GM23338 (cell line): ENCODE data around the gene CSRNP3. TPM values are rescaled to one million over a fixed set of nuclear protein-coding genes. Genes with fewer than 3 reads are reported as not detected.

Experiments used
- ATAC-seq: fragments of 200-7000 bp; cut with Tn5 transposase; 3 replicates; pipeline ENCODE4 v1.9.1; 2020
- DNase-seq: peaks from one replicate; pipeline ENCODE4 v3.0.0-alpha.2; 2015; ENCODE audit warnings: low spot score
- H2AFZ ChIP-seq: fragments of 200-600 bp; sonication (generic); 2 replicates; pipeline ENCODE4 v1.8.0; 2016; ENCODE audit warnings: antibody characterized with exemption, mild to moderate bottlenecking, moderate library complexity
- H3F3A ChIP-seq: fragments of 200-600 bp; sonication (generic); replicated peaks from 2 replicates; pipeline ENCODE4 v1.8.0; 2017; ENCODE audit warnings: antibody characterized with exemption, mixed run types, low read depth
- H3K27ac ChIP-seq: fragments of 200-600 bp; sonication (generic); 2 replicates; pipeline ENCODE4 v1.6.1; 2016; ENCODE audit warnings: low read depth
- H3K27me3 ChIP-seq: fragments of 200-600 bp; sonication (generic); 2 replicates; pipeline ENCODE4 v1.8.0; 2016; ENCODE audit warnings: mild to moderate bottlenecking, mixed run types, moderate library complexity; ENCODE audit not compliant: insufficient read depth
- H3K36me3 ChIP-seq: fragments of 200-600 bp; sonication (generic); 2 replicates; pipeline ENCODE4 v1.8.0; 2016; ENCODE audit warnings: mild to moderate bottlenecking; ENCODE audit not compliant: insufficient read depth
- H3K4me1 ChIP-seq: fragments of 200-600 bp; sonication (generic); 2 replicates; pipeline ENCODE4 v1.8.0; 2016; ENCODE audit warnings: mild to moderate bottlenecking, moderate library complexity; ENCODE audit not compliant: insufficient read depth
- H3K4me2 ChIP-seq: fragments of 200-600 bp; sonication (generic); 2 replicates; pipeline ENCODE4 v1.7.1; 2017; ENCODE audit warnings: mixed run types
- H3K4me3 ChIP-seq: fragments of 200-600 bp; sonication (generic); 2 replicates; pipeline ENCODE4 v1.6.1; 2016; ENCODE audit warnings: mixed run types
- H3K79me2 ChIP-seq: fragments of 200-600 bp; sonication (generic); replicated peaks from 2 replicates; pipeline ENCODE4 v1.8.0; 2017; ENCODE audit warnings: mild to moderate bottlenecking; ENCODE audit not compliant: insufficient read depth
- H3K9me2 ChIP-seq: fragments of 200-600 bp; sonication (generic); 2 replicates; pipeline ENCODE4 v1.8.0; 2017; ENCODE audit not compliant: insufficient read depth
- H4K20me1 ChIP-seq: fragments of 200-600 bp; sonication (generic); replicated peaks from 2 replicates; pipeline ENCODE4 v1.8.0; 2017; ENCODE audit warnings: mild to moderate bottlenecking; ENCODE audit not compliant: insufficient read depth
- H3K27ac Mint-ChIP-seq: 2 replicates; pipeline ENCODE4 v1.8.0; 2020; ENCODE audit warnings: inconsistent platforms, mild to moderate bottlenecking, moderate library complexity, mixed read lengths
- H3K27me3 Mint-ChIP-seq: 3 replicates; pipeline ENCODE4 v1.8.0; 2022; ENCODE audit warnings: low read depth, mild to moderate bottlenecking, moderate library complexity, mixed read lengths, inconsistent platforms; ENCODE audit not compliant: insufficient read depth, poor library complexity
- H3K36me3 Mint-ChIP-seq: 3 replicates; pipeline ENCODE4 v1.8.0; 2021; ENCODE audit warnings: low read depth, mild to moderate bottlenecking, inconsistent platforms, moderate library complexity, mixed read lengths
- H3K4me1 Mint-ChIP-seq: 3 replicates; pipeline ENCODE4 v1.8.0; 2020; ENCODE audit warnings: mild to moderate bottlenecking, inconsistent platforms, mixed read lengths
- H3K4me3 Mint-ChIP-seq: 3 replicates; pipeline ENCODE4 v1.8.0; 2021; ENCODE audit warnings: moderate library complexity, mild to moderate bottlenecking, inconsistent platforms, mixed read lengths
- H3K9me3 Mint-ChIP-seq: 3 replicates; pipeline ENCODE4 v1.8.0; 2020; ENCODE audit warnings: moderate library complexity, mild to moderate bottlenecking, inconsistent platforms, mixed read lengths
- EZH2 ChIP-seq: fragments of 200-600 bp; sonication (generic); IDR thresholded peaks from one replicate; pipeline ENCODE4 v1.8.0; 2017; ENCODE audit warnings: antibody characterized with exemption, mild to moderate bottlenecking, low read depth; ENCODE audit not compliant: unreplicated experiment
- EZH2phosphoT487 ChIP-seq: fragments of 200-600 bp; sonication (generic); IDR thresholded peaks from one replicate; pipeline ENCODE4 v1.8.1; 2018; ENCODE audit warnings: antibody characterized with exemption; ENCODE audit not compliant: unreplicated experiment
- POLR2AphosphoS5 ChIP-seq: IDR thresholded peaks from 2 replicates; pipeline ENCODE4 v1.6.1; 2016; ENCODE audit warnings: antibody characterized with exemption, low read depth
- ZNF114 ChIP-seq: fragments of 250-450 bp; sonication (Bioruptor Pico); IDR thresholded peaks from 2 replicates; pipeline ENCODE4 v1.5.0; 2020; ENCODE audit warnings: mild to moderate bottlenecking, moderate library complexity
- polyA plus RNA-seq: library from polyadenylated mRNA; unstranded; fragments of >200 nt; fragmentation: Nextera tagmentation; extraction: Ambion mirVana; gene quantifications from 2 replicates; pipeline ENCODE4 v1.2.1, GENCODE V29; 2016
- total RNA-seq: library from RNA; depleted of rRNA; stranded (reverse); fragments of >200 nt; shearing (Covaris generic); gene quantifications from 2 replicates; pipeline ENCODE4 v1.2.3, GENCODE V29; 2014
- TF ChIP-seq, protein P1 (sequence below): fragments of 250-450 bp; sonication (Bioruptor Pico); IDR thresholded peaks from 2 replicates; pipeline ENCODE4 v1.5.0; 2020; ENCODE audit warnings: mild to moderate bottlenecking, moderate library complexity
- TF ChIP-seq, protein P2 (sequence below): IDR thresholded peaks from 2 replicates; pipeline ENCODE4 v1.6.1; 2016; ENCODE audit warnings: antibody characterized with exemption
- TF ChIP-seq, protein P3 (sequence below), 2 experiments: fragments of 200-600 bp in 1 of 2; sonication (generic) in 1 of 2; conservative IDR thresholded peaks; 2 replicates each; pipeline versions ENCODE4 v1.5.1 to v1.6.1; 2016 to 2017; ENCODE audit warnings: antibody characterized with exemption in 2 of 2, low read depth in 2 of 2, mild to moderate bottlenecking in 2 of 2, moderate library complexity in 1 of 2
- TF ChIP-seq, protein P4 (sequence below): IDR thresholded peaks from one replicate; pipeline ENCODE4 v1.6.1; 2018; ENCODE audit warnings: antibody characterized with exemption; ENCODE audit not compliant: unreplicated experiment

The CSRNP3 gene
- total and polyA plus RNA-seq, 2 experiments from 2014 or later: 3.8 to 6.8 TPM

DNA sequence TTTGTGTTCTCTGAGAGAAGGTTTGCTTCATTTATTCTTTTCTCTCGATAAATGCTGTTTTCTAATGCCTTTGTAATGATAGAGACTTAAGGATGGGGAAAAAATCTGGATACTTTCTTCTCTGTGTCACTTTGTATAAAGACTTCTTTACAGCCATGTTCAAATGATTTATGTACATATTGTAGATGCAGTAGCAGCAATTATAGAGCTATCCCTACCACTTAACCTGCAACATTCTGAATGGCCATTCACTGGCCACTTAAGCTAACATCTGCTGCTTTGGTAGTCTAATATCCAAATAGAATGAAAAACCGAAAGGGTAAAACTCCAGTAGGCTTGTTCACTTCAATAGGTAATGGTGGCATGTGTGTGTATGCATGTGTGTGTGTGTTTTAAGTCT, 97.8 kb downstream of the CSRNP3 start (continued):
- TF ChIP-seq, protein P1, sequence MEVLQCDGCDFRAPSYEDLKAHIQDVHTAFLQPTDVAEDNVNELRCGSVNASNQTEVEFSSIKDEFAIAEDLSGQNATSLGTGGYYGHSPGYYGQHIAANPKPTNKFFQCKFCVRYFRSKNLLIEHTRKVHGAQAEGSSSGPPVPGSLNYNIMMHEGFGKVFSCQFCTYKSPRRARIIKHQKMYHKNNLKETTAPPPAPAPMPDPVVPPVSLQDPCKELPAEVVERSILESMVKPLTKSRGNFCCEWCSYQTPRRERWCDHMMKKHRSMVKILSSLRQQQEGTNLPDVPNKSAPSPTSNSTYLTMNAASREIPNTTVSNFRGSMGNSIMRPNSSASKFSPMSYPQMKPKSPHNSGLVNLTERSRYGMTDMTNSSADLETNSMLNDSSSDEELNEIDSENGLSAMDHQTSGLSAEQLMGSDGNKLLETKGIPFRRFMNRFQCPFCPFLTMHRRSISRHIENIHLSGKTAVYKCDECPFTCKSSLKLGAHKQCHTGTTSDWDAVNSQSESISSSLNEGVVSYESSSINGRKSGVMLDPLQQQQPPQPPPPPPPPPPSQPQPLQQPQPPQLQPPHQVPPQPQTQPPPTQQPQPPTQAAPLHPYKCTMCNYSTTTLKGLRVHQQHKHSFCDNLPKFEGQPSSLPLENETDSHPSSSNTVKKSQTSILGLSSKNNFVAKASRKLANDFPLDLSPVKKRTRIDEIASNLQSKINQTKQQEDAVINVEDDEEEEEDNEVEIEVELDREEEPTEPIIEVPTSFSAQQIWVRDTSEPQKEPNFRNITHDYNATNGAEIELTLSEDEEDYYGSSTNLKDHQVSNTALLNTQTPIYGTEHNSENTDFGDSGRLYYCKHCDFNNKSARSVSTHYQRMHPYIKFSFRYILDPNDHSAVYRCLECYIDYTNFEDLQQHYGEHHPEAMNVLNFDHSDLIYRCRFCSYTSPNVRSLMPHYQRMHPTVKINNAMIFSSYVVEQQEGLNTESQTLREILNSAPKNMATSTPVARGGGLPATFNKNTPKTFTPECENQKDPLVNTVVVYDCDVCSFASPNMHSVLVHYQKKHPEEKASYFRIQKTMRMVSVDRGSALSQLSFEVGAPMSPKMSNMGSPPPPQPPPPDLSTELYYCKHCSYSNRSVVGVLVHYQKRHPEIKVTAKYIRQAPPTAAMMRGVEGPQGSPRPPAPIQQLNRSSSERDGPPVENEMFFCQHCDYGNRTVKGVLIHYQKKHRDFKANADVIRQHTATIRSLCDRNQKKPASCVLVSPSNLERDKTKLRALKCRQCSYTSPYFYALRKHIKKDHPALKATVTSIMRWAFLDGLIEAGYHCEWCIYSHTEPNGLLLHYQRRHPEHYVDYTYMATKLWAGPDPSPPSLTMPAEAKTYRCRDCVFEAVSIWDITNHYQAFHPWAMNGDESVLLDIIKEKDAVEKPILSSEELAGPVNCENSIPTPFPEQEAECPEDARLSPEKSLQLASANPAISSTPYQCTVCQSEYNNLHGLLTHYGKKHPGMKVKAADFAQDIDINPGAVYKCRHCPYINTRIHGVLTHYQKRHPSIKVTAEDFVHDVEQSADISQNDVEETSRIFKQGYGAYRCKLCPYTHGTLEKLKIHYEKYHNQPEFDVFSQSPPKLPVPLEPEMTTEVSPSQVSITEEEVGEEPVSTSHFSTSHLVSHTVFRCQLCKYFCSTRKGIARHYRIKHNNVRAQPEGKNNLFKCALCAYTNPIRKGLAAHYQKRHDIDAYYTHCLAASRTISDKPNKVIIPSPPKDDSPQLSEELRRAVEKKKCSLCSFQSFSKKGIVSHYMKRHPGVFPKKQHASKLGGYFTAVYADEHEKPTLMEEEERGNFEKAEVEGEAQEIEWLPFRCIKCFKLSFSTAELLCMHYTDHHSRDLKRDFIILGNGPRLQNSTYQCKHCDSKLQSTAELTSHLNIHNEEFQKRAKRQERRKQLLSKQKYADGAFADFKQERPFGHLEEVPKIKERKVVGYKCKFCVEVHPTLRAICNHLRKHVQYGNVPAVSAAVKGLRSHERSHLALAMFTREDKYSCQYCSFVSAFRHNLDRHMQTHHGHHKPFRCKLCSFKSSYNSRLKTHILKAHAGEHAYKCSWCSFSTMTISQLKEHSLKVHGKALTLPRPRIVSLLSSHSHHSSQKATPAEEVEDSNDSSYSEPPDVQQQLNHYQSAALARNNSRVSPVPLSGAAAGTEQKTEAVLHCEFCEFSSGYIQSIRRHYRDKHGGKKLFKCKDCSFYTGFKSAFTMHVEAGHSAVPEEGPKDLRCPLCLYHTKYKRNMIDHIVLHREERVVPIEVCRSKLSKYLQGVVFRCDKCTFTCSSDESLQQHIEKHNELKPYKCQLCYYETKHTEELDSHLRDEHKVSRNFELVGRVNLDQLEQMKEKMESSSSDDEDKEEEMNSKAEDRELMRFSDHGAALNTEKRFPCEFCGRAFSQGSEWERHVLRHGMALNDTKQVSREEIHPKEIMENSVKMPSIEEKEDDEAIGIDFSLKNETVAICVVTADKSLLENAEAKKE: no peak
- TF ChIP-seq ZNF114 (CRISPR knock-in tag): no peak
- no peak for TF ChIP-seq EZH2phosphoT487
- TF ChIP-seq POLR2AphosphoS5: no peak

DNA sequence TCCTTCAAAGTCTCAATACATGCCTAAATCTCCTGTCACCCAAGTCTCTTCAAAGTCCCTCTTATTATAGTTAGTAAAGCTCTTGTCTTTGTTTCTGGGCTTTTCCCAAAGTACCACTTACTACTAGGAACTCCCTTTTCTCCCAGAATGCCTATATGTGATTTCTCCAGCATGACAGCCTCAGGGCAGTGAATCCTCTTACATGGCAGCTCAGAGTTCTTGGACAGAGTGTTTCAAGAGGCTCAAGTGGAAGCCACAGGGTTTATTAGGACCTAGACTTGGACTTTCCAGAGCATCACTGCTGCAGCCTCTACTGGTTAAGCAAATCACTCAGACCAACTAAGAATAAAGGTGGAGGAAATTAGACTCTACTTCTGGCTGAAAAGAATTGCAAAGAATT, 98.9 kb downstream of the CSRNP3 start:
- peaks cover 10% of the 10 kb centered on the region for H3K4me1 Mint-ChIP-seq
- no peaks in the 10 kb centered on the region for H3K27me3 Mint-ChIP-seq
- no peaks in the 10 kb centered on the region for H3K36me3 ChIP-seq
- H3K9me3 Mint-ChIP-seq: no peaks in the 10 kb centered on the region
- H3K79me2 ChIP-seq: no peaks in the 10 kb centered on the region
- no peaks in the 10 kb centered on the region for H3K36me3 Mint-ChIP-seq
- H3K27ac Mint-ChIP-seq: peak overlapping the region; percentile 4; the same call in 1 of the 2 replicates
- H3F3A ChIP-seq: no peaks in the 10 kb centered on the region
- H3K9me2 ChIP-seq: no peaks in the 10 kb centered on the region
- peaks cover under 1% of the 10 kb centered on the region; the same call in 1 of the 2 replicates for H3K4me1 ChIP-seq
- no peak overlapping the region for H3K4me3 Mint-ChIP-seq
- H3K4me2 ChIP-seq: no peak overlapping the region
- TF ChIP-seq POLR2AphosphoS5 (no peak), EZH2 (no peak)
- TF ChIP-seq, protein P2, sequence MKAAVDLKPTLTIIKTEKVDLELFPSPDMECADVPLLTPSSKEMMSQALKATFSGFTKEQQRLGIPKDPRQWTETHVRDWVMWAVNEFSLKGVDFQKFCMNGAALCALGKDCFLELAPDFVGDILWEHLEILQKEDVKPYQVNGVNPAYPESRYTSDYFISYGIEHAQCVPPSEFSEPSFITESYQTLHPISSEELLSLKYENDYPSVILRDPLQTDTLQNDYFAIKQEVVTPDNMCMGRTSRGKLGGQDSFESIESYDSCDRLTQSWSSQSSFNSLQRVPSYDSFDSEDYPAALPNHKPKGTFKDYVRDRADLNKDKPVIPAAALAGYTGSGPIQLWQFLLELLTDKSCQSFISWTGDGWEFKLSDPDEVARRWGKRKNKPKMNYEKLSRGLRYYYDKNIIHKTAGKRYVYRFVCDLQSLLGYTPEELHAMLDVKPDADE: no peak
- TF ChIP-seq, protein P3, sequence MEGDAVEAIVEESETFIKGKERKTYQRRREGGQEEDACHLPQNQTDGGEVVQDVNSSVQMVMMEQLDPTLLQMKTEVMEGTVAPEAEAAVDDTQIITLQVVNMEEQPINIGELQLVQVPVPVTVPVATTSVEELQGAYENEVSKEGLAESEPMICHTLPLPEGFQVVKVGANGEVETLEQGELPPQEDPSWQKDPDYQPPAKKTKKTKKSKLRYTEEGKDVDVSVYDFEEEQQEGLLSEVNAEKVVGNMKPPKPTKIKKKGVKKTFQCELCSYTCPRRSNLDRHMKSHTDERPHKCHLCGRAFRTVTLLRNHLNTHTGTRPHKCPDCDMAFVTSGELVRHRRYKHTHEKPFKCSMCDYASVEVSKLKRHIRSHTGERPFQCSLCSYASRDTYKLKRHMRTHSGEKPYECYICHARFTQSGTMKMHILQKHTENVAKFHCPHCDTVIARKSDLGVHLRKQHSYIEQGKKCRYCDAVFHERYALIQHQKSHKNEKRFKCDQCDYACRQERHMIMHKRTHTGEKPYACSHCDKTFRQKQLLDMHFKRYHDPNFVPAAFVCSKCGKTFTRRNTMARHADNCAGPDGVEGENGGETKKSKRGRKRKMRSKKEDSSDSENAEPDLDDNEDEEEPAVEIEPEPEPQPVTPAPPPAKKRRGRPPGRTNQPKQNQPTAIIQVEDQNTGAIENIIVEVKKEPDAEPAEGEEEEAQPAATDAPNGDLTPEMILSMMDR (conservative IDR thresholded peaks at IDR 0.05; ENCODE audit: low read depth in 2 of 2): no peak
- TF ChIP-seq, protein P4, sequence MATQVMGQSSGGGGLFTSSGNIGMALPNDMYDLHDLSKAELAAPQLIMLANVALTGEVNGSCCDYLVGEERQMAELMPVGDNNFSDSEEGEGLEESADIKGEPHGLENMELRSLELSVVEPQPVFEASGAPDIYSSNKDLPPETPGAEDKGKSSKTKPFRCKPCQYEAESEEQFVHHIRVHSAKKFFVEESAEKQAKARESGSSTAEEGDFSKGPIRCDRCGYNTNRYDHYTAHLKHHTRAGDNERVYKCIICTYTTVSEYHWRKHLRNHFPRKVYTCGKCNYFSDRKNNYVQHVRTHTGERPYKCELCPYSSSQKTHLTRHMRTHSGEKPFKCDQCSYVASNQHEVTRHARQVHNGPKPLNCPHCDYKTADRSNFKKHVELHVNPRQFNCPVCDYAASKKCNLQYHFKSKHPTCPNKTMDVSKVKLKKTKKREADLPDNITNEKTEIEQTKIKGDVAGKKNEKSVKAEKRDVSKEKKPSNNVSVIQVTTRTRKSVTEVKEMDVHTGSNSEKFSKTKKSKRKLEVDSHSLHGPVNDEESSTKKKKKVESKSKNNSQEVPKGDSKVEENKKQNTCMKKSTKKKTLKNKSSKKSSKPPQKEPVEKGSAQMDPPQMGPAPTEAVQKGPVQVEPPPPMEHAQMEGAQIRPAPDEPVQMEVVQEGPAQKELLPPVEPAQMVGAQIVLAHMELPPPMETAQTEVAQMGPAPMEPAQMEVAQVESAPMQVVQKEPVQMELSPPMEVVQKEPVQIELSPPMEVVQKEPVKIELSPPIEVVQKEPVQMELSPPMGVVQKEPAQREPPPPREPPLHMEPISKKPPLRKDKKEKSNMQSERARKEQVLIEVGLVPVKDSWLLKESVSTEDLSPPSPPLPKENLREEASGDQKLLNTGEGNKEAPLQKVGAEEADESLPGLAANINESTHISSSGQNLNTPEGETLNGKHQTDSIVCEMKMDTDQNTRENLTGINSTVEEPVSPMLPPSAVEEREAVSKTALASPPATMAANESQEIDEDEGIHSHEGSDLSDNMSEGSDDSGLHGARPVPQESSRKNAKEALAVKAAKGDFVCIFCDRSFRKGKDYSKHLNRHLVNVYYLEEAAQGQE: no peak
- DNase-seq: no peak
- no peak overlapping the region for H3K27ac ChIP-seq
- no peak for ATAC-seq
- H3K27me3 ChIP-seq: no peaks in the 10 kb centered on the region
- no peak overlapping the region for H3K4me3 ChIP-seq
- H4K20me1 ChIP-seq: no peaks in the 10 kb centered on the region
- H2AFZ ChIP-seq: no peak overlapping the region
